OCI-LY3 (cell line): ENCODE results near the gene TMEM63B.

Source experiments
- EZH2phosphoT487 ChIP-seq: fragments of 200-600 bp; shearing (Covaris generic); IDR thresholded peaks from 2 replicates; pipeline ENCODE4 v1.6.1; 2018; ENCODE audit warnings: antibody characterized with exemption, mixed run types, low read depth
- TF ChIP-seq, protein P1 (sequence below): fragments of 200-600, 300-600 bp; sonication (generic); IDR thresholded peaks from 2 replicates; pipeline ENCODE4 v1.5.1; 2014; ENCODE audit warnings: antibody characterized with exemption, low read length, low read depth

DNA sequence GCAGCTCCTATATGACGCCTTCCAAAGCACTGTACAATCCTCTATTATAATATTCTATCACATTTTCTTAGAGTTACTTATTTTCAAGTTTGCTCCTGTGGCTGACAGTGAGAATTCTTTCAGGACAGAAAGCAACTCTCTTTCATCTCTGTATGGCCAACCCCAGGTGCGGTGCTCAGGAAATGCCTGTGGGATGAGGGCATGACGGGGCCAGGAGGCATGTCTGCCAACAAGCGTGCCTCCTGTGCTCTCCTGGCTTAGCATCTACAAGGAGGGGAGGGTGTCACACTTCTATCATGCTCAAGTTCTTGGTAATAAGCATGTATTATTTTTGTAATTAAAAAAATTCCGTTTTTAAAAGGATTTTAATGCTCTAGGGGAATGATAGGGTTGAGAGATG lies 11.5 kb upstream of the TMEM63B start:
- TF ChIP-seq, protein P1, sequence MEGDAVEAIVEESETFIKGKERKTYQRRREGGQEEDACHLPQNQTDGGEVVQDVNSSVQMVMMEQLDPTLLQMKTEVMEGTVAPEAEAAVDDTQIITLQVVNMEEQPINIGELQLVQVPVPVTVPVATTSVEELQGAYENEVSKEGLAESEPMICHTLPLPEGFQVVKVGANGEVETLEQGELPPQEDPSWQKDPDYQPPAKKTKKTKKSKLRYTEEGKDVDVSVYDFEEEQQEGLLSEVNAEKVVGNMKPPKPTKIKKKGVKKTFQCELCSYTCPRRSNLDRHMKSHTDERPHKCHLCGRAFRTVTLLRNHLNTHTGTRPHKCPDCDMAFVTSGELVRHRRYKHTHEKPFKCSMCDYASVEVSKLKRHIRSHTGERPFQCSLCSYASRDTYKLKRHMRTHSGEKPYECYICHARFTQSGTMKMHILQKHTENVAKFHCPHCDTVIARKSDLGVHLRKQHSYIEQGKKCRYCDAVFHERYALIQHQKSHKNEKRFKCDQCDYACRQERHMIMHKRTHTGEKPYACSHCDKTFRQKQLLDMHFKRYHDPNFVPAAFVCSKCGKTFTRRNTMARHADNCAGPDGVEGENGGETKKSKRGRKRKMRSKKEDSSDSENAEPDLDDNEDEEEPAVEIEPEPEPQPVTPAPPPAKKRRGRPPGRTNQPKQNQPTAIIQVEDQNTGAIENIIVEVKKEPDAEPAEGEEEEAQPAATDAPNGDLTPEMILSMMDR = no peak
- TF ChIP-seq EZH2phosphoT487 = no peak
